PC-9 (cell line): Measurements from ENCODE around the gene EFNA4. TPM values are rescaled to one million over a fixed set of nuclear protein-coding genes. Genes with fewer than 3 reads are reported as not detected.

Experiments
- BruUV-seq: library from RNA; stranded (reverse); fragments of 400-500 nt; replicated peaks from 2 replicates; lab custom pipeline; 2021; lab: Mats Ljungman, UMichigan
- CTCF ChIA-PET: fragments of 300-600 bp; sonication (Branson Sonifier 250); formaldehyde crosslinking; loops from one replicate; lab custom pipeline; 2022; ENCODE audit warnings: antibody characterized with exemption; lab: Charles Lee
- POLR2A ChIA-PET: fragments of 300-600 bp; sonication (Branson Sonifier 250); formaldehyde crosslinking; loops from one replicate; lab custom pipeline; 2022; ENCODE audit warnings: antibody characterized with exemption; ENCODE audit not compliant: unreplicated experiment; lab: Charles Lee
- DNase-seq, 2 experiments: peaks; one replicate each; pipeline versions ENCODE4 v3.0.0 to v3.0.0-alpha.2; 2015 to 2022; ENCODE audit warnings: mixed read lengths in 1 of 2
- H2AFZ ChIP-seq: fragments of 200-600 bp; sonication (generic); 2 replicates; pipeline ENCODE4 v1.8.1; 2017; ENCODE audit warnings: antibody characterized with exemption
- H3F3A ChIP-seq: fragments of 200-600 bp; sonication (generic); 2 replicates; pipeline ENCODE4 v1.8.1; 2017; ENCODE audit warnings: antibody characterized with exemption, mild to moderate bottlenecking, low read depth; ENCODE audit not compliant: insufficient read depth
- H3K27ac ChIP-seq: fragments of 200-600 bp; sonication (generic); 2 replicates; pipeline ENCODE4 v1.6.1; 2016; ENCODE audit warnings: mixed run types
- H3K27me3 ChIP-seq: fragments of 200-600 bp; sonication (generic); 2 replicates; pipeline ENCODE4 v1.6.1; 2016; ENCODE audit warnings: low read depth, mixed run types; ENCODE audit not compliant: insufficient read depth
- H3K36me3 ChIP-seq: fragments of 200-600 bp; sonication (generic); 2 replicates; pipeline ENCODE4 v1.6.1; 2016; ENCODE audit warnings: low read depth, mixed run types
- H3K4me1 ChIP-seq: fragments of 200-600 bp; sonication (generic); replicated peaks from 2 replicates; pipeline ENCODE4 v1.6.1; 2016; ENCODE audit warnings: mixed run types; ENCODE audit not compliant: insufficient read depth
- H3K4me2 ChIP-seq: fragments of 200-600 bp; sonication (generic); 2 replicates; pipeline ENCODE4 v1.6.1; 2017; ENCODE audit warnings: mixed run types
- H3K4me3 ChIP-seq: fragments of 200-600 bp; sonication (generic); 2 replicates; pipeline ENCODE4 v1.6.1; 2016; ENCODE audit warnings: mixed run types
- H3K79me2 ChIP-seq: fragments of 200-600 bp; sonication (generic); 2 replicates; pipeline ENCODE4 v1.6.1; 2017; ENCODE audit warnings: low read depth, mixed run types
- H3K9me2 ChIP-seq: fragments of 200-600 bp; sonication (generic); 2 replicates; pipeline ENCODE4 v1.8.1; 2017; ENCODE audit warnings: mild to moderate bottlenecking; ENCODE audit not compliant: insufficient read depth
- H3K9me3 ChIP-seq: fragments of 200-600 bp; sonication (generic); 2 replicates; pipeline ENCODE4 v1.8.1; 2016; ENCODE audit warnings: low read depth; ENCODE audit not compliant: insufficient read depth
- H4K20me1 ChIP-seq: fragments of 200-600 bp; sonication (generic); 2 replicates; pipeline ENCODE4 v1.8.1; 2017; ENCODE audit not compliant: insufficient read depth
- EZH2 ChIP-seq: fragments of 200-600 bp; sonication (generic); IDR thresholded peaks from 2 replicates; pipeline ENCODE4 v1.8.0; 2017; ENCODE audit warnings: antibody characterized with exemption, low read depth
- intact Hi-C: fragments of 100-400 bp; cut with micrococcal nuclease; formaldehyde crosslinking; loops from one replicate; pipeline ENCODE4 v1.10.0; 2022; ENCODE audit not compliant: unreplicated experiment
- total RNA-seq: library from RNA; stranded (reverse); gene quantifications from 2 replicates; pipeline ENCODE4 v1.2.3, GENCODE V29; 2021
- TF ChIP-seq, protein P1 (sequence below): fragments of 200-600 bp; sonication (generic); conservative IDR thresholded peaks from 2 replicates; pipeline ENCODE4 v1.6.1; 2017; ENCODE audit warnings: mixed run types, antibody characterized with exemption, mild to moderate bottlenecking, moderate library complexity

The EFNA4 gene
- total RNA-seq, 1 experiment from 2014 or later: 14.0 TPM

DNA sequence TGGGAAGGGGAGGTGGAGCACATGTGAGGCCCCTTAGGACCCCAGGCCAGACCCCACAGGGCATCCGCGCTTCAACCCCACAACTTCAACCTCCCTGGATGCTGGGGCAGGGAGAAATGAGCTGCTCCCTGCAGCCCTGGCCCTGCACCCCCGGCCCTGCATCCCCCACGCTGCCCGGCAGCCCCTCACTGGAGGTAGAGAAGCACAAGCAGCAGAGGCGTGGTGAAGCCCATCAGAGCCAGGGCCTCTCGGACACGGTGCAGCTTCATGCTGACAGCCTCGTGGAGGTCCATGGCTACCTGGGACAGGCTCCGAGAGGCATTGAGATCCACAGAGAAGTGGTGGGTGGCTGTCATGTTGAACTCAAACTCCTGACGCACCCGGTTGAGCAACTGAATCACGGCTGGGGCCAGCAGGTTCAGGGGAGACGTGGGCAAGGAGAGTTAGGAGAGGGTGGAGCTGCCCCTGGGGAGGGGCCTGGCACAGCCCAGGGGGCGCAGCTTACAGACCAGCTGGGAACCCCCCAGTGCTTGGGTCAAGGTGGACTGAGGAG, 33.2 kb upstream of the EFNA4 start:
- Histone ChIP-seq H3K4me3 (no peak overlapping the region), H3F3A (peaks cover 11% of the 10 kb centered on the region; the same call in 1 of the 2 replicates), H3K27me3 (no peaks in the 10 kb centered on the region), H3K9me2 (no peaks in the 10 kb centered on the region), H2AFZ (no peak overlapping the region), H3K27ac (no peak overlapping the region), H3K79me2 (no peaks in the 10 kb centered on the region), H3K4me2 (no peak overlapping the region), H3K4me1 (peaks cover 23% of the 10 kb centered on the region), H3K36me3 (no peaks in the 10 kb centered on the region), H3K9me3 (no peaks in the 10 kb centered on the region), H4K20me1 (no peaks in the 10 kb centered on the region)
- intact Hi-C loops: no loop called here
- CTCF ChIA-PET: no interaction called here
- POLR2A ChIA-PET: no interaction called here
- no peak for DNase-seq
- no peak for TF ChIP-seq EZH2
- TF ChIP-seq, protein P1, sequence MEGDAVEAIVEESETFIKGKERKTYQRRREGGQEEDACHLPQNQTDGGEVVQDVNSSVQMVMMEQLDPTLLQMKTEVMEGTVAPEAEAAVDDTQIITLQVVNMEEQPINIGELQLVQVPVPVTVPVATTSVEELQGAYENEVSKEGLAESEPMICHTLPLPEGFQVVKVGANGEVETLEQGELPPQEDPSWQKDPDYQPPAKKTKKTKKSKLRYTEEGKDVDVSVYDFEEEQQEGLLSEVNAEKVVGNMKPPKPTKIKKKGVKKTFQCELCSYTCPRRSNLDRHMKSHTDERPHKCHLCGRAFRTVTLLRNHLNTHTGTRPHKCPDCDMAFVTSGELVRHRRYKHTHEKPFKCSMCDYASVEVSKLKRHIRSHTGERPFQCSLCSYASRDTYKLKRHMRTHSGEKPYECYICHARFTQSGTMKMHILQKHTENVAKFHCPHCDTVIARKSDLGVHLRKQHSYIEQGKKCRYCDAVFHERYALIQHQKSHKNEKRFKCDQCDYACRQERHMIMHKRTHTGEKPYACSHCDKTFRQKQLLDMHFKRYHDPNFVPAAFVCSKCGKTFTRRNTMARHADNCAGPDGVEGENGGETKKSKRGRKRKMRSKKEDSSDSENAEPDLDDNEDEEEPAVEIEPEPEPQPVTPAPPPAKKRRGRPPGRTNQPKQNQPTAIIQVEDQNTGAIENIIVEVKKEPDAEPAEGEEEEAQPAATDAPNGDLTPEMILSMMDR: no peak
- no TSS peak for BruUV-seq

DNA sequence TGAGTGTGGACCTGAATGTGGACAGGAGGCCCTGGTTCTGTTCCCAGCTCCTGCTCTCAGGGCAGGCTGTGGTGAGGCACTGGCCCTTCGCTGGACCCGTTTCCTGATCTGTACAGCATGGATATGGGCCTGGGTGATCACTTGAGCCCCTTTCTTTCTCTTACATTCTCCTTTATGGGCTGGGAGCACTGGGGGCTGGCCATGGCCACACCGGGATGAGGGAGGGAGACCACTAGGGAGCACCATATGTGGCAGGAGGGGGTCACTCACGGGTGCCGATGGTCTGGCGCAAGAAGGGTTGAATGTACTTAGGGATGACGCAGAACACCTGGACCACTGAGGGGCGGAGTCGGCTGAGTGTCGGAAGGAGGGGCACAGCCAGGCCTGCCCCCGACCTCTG, 32.6 kb upstream of the EFNA4 start:
- Histone ChIP-seq H4K20me1 (no peaks in the 10 kb centered on the region), H3K9me3 (no peaks in the 10 kb centered on the region), H3K9me2 (no peaks in the 10 kb centered on the region), H3K4me3 (no peak overlapping the region), H3K4me1 (peaks cover 17% of the 10 kb centered on the region), H3K36me3 (no peaks in the 10 kb centered on the region), H3K27ac (no peak overlapping the region), H3K79me2 (no peaks in the 10 kb centered on the region), H2AFZ (no peak overlapping the region), H3F3A (0 out of 2 replicates have a peak, but pooled peaks cover 7% of the 10 kb centered on the region), H3K27me3 (no peaks in the 10 kb centered on the region), H3K4me2 (no peak overlapping the region)
- BruUV-seq: no TSS peak
- TF ChIP-seq EZH2: no peak
- TF ChIP-seq, protein P1: no peak
- CTCF ChIA-PET: no interaction called here
- POLR2A ChIA-PET: no interaction called here
- no peak for DNase-seq
- intact Hi-C loops: no loop called here

- Histone ChIP-seq H3K4me2 (no peak overlapping the region), H2AFZ (no peak overlapping the region), H3K9me3 (no peaks in the 10 kb centered on the region), H3K79me2 (no peaks in the 10 kb centered on the region), H3K36me3 (no peaks in the 10 kb centered on the region), H3K9me2 (no peaks in the 10 kb centered on the region), H3K27me3 (no peaks in the 10 kb centered on the region), H4K20me1 (no peaks in the 10 kb centered on the region), H3K4me1 (peaks cover 10% of the 10 kb centered on the region), H3F3A (peaks cover 13% of the 10 kb centered on the region), H3K27ac (no peak overlapping the region), H3K4me3 (no peak overlapping the region)
- ChIA-PET CTCF (no interaction called here), POLR2A (no interaction called here)
- no peak for DNase-seq
- TF ChIP-seq, protein P1: no peak
- no peak for TF ChIP-seq EZH2
- intact Hi-C loops: no loop called here
- BruUV-seq: no TSS peak
Measured at GRCh38 chr1:155032886-155033285, 30.7 kb upstream of the EFNA4 start.
